Neuronal stem cell (in vitro differentiated cells): Measurements from ENCODE around the gene LGMN.
"Not testable (repeated sequence)": the region's sequence is repeated elsewhere in the genome, so short reads cannot be mapped to it uniquely, and the experiment has no call there.

Experiments
- DNase-seq: peaks from one replicate; pipeline ENCODE4 v3.0.0-alpha.2; 2013; ENCODE audit warnings: low spot score
- H2AFZ ChIP-seq: one replicate; pipeline ENCODE4 v1.6.1; 2013; ENCODE audit warnings: mild to moderate bottlenecking, low read length, inconsistent platforms
- H2AK5ac ChIP-seq: 2 replicates; pipeline ENCODE4 v1.6.1; 2013; ENCODE audit warnings: low read depth, mild to moderate bottlenecking, inconsistent platforms, low read length, moderate library complexity, mixed read lengths
- H2BK120ac ChIP-seq: 2 replicates; pipeline ENCODE4 v1.6.1; 2013; ENCODE audit warnings: low read depth, mild to moderate bottlenecking, inconsistent platforms, low read length, moderate library complexity, mixed read lengths
- H2BK12ac ChIP-seq: one replicate; pipeline ENCODE4 v1.6.1; 2013; ENCODE audit warnings: low read length, inconsistent platforms
- H2BK15ac ChIP-seq: 2 replicates; pipeline ENCODE4 v1.6.1; 2013; ENCODE audit warnings: mild to moderate bottlenecking, low read length, inconsistent platforms, mixed read lengths
- H2BK5ac ChIP-seq: one replicate; pipeline ENCODE4 v1.6.1; 2013; ENCODE audit warnings: inconsistent platforms, mild to moderate bottlenecking, low read length, moderate library complexity
- H3K14ac ChIP-seq: one replicate; pipeline ENCODE4 v1.6.1; 2013; ENCODE audit warnings: low read length, inconsistent platforms
- H3K18ac ChIP-seq: 2 replicates; pipeline ENCODE4 v1.6.1; 2013; ENCODE audit warnings: low read length, inconsistent platforms
- H3K23ac ChIP-seq: 2 replicates; pipeline ENCODE4 v1.6.1; 2013; ENCODE audit warnings: low read depth, mild to moderate bottlenecking, mixed read lengths, low read length, inconsistent platforms; ENCODE audit not compliant: poor library complexity
- H3K27ac ChIP-seq: replicated peaks from 3 replicates; pipeline ENCODE4 v1.5.1; 2013; ENCODE audit warnings: low read length, inconsistent platforms
- H3K27me3 ChIP-seq, 3 experiments: 2 replicates each; pipeline ENCODE4 v1.6.1; 2013; ENCODE audit warnings: low read length in 3 of 3, mild to moderate bottlenecking in 2 of 3, inconsistent platforms in 1 of 3, low read depth in 1 of 3, mixed read lengths in 1 of 3, moderate library complexity in 1 of 3; ENCODE audit not compliant: control insufficient read depth in 3 of 3, insufficient read depth in 3 of 3
- H3K36me3 ChIP-seq, 2 donors: replicated peaks in 1 of 2; 2 replicates each; pipeline ENCODE4 v1.6.1; 2013; ENCODE audit warnings: low read length in 2 of 2; ENCODE audit not compliant: control insufficient read depth in 2 of 2, insufficient read depth in 2 of 2
- H3K4ac ChIP-seq: 2 replicates; pipeline ENCODE4 v1.6.1; 2013; ENCODE audit warnings: inconsistent platforms, mild to moderate bottlenecking, low read length, moderate library complexity
- H3K4me1 ChIP-seq, 2 donors: 1 replicate in 1 of 2; 2 replicates in 1 of 2; pipeline ENCODE4 v1.6.1; 2013; ENCODE audit warnings: low read length in 2 of 2, low read depth in 1 of 2; ENCODE audit not compliant: control insufficient read depth in 2 of 2, insufficient read depth in 1 of 2
- H3K4me2 ChIP-seq: one replicate; pipeline ENCODE4 v1.6.1; 2013; ENCODE audit warnings: mild to moderate bottlenecking, low read length, inconsistent platforms; ENCODE audit not compliant: insufficient read depth, poor library complexity, severe bottlenecking
- H3K4me3 ChIP-seq, 2 donors: 2 replicates each; pipeline ENCODE4 v1.5.1; 2013; ENCODE audit warnings: low read length in 2 of 2, mild to moderate bottlenecking in 2 of 2, inconsistent platforms in 1 of 2, moderate library complexity in 1 of 2
- H3K79me1 ChIP-seq: one replicate; pipeline ENCODE4 v1.6.1; 2013; ENCODE audit warnings: low read depth, mild to moderate bottlenecking, inconsistent platforms, low read length, moderate library complexity
- H3K9ac ChIP-seq: one replicate; pipeline ENCODE4 v1.6.1; 2013; ENCODE audit warnings: mild to moderate bottlenecking, low read depth, low read length, inconsistent platforms; ENCODE audit not compliant: poor library complexity
- H3K9me3 ChIP-seq, 2 donors: replicated peaks in 1 of 2; 2 replicates each; pipeline versions ENCODE3 to v1.6.1; 2013; ENCODE audit warnings: low read length in 2 of 2, mild to moderate bottlenecking in 2 of 2, inconsistent platforms in 1 of 2, low read depth in 1 of 2, mixed read lengths in 1 of 2, moderate library complexity in 1 of 2; ENCODE audit not compliant: control insufficient read depth in 2 of 2, insufficient read depth in 1 of 2
- H4K8ac ChIP-seq: one replicate; pipeline ENCODE4 v1.6.1; 2013; ENCODE audit warnings: low read depth, mild to moderate bottlenecking, inconsistent platforms, low read length, moderate library complexity
- H4K91ac ChIP-seq: one replicate; pipeline ENCODE4 v1.6.1; 2013; ENCODE audit warnings: low read length, low read depth, mild to moderate bottlenecking, inconsistent platforms; ENCODE audit not compliant: poor library complexity
- WGBS, 2 donors: extraction: QIAGEN DNeasy Blood & Tissue Kit; methylation state at CpG; one replicate each; pipeline ENCODE4 v1.1.7; 2013; ENCODE audit warnings: missing lambda C conversion rate in 2 of 2, mixed read lengths in 1 of 2; ENCODE audit not compliant: insufficient read length in 2 of 2, insufficient replicate concordance in 1 of 2; ENCODE audit errors: extremely low coverage in 2 of 2; 5-methylcytosine and 5-hydroxymethylcytosine counted together

The LGMN gene

GRCh38 chr14:92768795-92769194, 20.4 kb upstream of the LGMN start:
- Histone ChIP-seq H2BK15ac (no peak overlapping the region), H2BK120ac (no peak overlapping the region), H2AFZ (no peak overlapping the region), H3K36me3 (no peaks in the 10 kb centered on the region), H2BK5ac (no peak overlapping the region), H4K91ac (no peak overlapping the region), H3K79me1 (no peaks in the 10 kb centered on the region), H3K18ac (no peak overlapping the region), H3K9me3 (no peaks in the 10 kb centered on the region), H3K23ac (no peak overlapping the region), H3K27me3 (peaks cover 0 to 3% (median 0%) of the 10 kb centered on the region in 3 experiments), H3K4me2 (no peak overlapping the region), H3K4ac (no peak overlapping the region), H3K4me3 (no peak overlapping the region), H3K4me1 (no peaks in the 10 kb centered on the region), H3K27ac (no peak overlapping the region), H2BK12ac (no peak overlapping the region), H2AK5ac (no peak overlapping the region), H3K9ac (no peak overlapping the region), H3K14ac (no peak overlapping the region), H4K8ac (no peak overlapping the region)
- no CpG with 5 or more reads among the region's 5 CpGs for WGBS, 2 donors
- no peak for DNase-seq

DNA sequence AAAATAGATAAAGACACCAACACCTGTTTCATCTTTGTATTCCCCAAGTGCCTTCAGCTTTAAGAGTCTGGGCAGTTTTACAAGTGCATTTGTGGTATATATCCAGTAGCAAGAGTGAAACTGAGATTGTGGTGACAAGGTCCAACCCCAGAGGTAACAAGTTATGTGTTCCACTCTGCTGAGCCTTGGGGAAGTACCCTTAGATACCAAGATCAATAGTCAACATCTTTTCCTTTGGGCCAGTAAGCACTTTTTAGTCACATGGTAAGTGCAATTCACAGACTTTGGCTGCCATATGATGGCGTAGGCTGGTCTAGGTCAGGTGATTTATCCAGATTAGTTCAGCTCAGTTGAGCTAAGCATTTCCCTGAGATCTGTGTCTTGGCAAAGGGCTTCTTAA, 19.8 kb upstream of the LGMN start:
- H2AK5ac ChIP-seq, H3K23ac ChIP-seq, H2BK12ac ChIP-seq, H2BK120ac ChIP-seq, H4K91ac ChIP-seq, H3K18ac ChIP-seq, H3K14ac ChIP-seq, H3K27ac ChIP-seq, H3K9ac ChIP-seq, H2AFZ ChIP-seq, H3K4me1 ChIP-seq, H2BK15ac ChIP-seq, H3K9me3 ChIP-seq, H3K4me2 ChIP-seq, H3K4ac ChIP-seq, H3K36me3 ChIP-seq, H4K8ac ChIP-seq, H2BK5ac ChIP-seq, H3K4me3 ChIP-seq, H3K79me1 ChIP-seq, DNase-seq, H3K27me3 ChIP-seq: not testable (repeated sequence)
- no CpG with 5 or more reads among the region's 1 CpG for WGBS, 2 donors

DNA sequence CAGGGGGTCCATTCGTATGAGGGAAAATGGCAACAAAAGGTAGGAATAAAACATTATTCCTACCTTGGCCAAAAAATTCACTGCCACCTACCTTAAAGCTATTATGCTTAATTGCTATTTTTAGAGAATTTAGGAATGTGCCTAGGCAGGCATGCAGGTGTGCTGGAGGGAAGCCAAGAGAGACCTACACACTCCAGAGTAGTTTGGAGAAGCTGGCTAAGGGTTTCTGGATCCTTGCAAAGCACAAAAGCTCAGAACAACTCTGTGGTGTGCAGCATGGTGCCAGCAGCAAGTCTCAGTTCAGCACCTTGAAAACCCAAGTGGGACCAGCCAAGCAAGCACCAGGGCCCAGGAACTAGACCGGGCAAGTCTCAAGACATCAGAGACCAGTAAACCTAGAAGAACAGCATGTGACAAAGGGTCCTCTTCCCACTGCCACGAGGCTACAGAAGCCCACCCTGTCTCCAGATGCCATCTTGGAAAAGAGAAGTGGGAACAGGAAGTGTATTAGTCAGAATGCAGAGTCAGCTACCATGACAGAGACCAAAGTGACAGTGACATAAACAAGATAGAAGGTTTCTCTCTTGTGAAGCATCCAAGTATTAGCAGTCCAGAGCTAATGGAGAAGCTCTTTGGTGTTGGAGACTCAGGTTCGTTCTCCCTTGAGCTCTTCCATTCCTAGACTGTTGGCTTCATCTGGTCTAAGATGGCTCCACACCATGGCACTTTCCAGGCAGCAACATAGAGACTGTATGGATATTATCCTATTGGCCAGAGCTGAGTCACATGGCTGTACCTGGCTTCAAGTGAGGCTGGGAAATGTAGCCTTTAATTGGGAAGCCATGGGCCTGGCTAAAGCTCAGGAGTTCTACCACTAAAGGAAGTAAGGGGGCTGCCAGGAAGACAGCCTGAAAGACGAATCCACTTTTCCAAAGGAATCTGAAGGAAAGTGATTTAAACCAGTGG, 15.5 kb upstream of the LGMN start:
- not testable (repeated sequence) for H2BK5ac ChIP-seq, H3K4me1 ChIP-seq, H3K4me3 ChIP-seq, H3K14ac ChIP-seq, H4K91ac ChIP-seq, H2AFZ ChIP-seq, H3K18ac ChIP-seq, DNase-seq, H2BK15ac ChIP-seq, H3K4me2 ChIP-seq, H3K27ac ChIP-seq, H2AK5ac ChIP-seq, H3K27me3 ChIP-seq, H2BK120ac ChIP-seq, H3K23ac ChIP-seq, H4K8ac ChIP-seq, H3K9me3 ChIP-seq, H3K79me1 ChIP-seq, H3K4ac ChIP-seq, H3K36me3 ChIP-seq, H2BK12ac ChIP-seq, H3K9ac ChIP-seq
- no CpG with 5 or more reads among the region's 5 CpGs for WGBS, 2 donors

GRCh38 chr14:92760524-92760805, 12.0 kb upstream of the LGMN start:
- Histone ChIP-seq H4K8ac (no peak overlapping the region), H3K4me3 (no peak overlapping the region), H2BK5ac (no peak overlapping the region), H3K4me1 (no peaks in the 10 kb centered on the region), H4K91ac (no peak overlapping the region), H3K23ac (no peak overlapping the region), H3K36me3 (no peaks in the 10 kb centered on the region), H3K27me3 (no peaks in the 10 kb centered on the region), H3K4me2 (no peak overlapping the region), H3K4ac (no peak overlapping the region), H2BK15ac (no peak overlapping the region), H3K9ac (no peak overlapping the region), H2BK12ac (no peak overlapping the region), H2AK5ac (no peak overlapping the region), H3K18ac (no peak overlapping the region), H3K14ac (no peak overlapping the region), H2BK120ac (no peak overlapping the region), H3K79me1 (no peaks in the 10 kb centered on the region), H3K27ac (no peak overlapping the region), H2AFZ (no peak overlapping the region), H3K9me3 (no peaks in the 10 kb centered on the region)
- WGBS, 2 donors, result no CpG with 5 or more reads among the region's 7 CpGs
- DNase-seq, result no peak
